GM12864 (cell line): ENCODE measurements around the gene SLC1A1.

Experiments used
- DNase-seq: peaks from one replicate; pipeline ENCODE4 v3.0.0-alpha.2; 2011; ENCODE audit warnings: low read depth
- H3K4me3 ChIP-seq: 2 replicates; pipeline ENCODE4 v1.5.1; 2011; ENCODE audit warnings: mild to moderate bottlenecking, low read depth, low read length, control low read depth
- CTCF ChIP-seq: IDR thresholded peaks from 2 replicates; pipeline ENCODE4 v1.5.1; 2011; ENCODE audit warnings: low read depth, mild to moderate bottlenecking, moderate library complexity, low read length, control low read depth, inconsistent platforms; ENCODE audit errors: missing control alignments

The SLC1A1 gene

GRCh38 chr9:4502444-4502843 is 12.2 kb downstream of the SLC1A1 start:
- H3K4me3 ChIP-seq = no peak overlapping the region
- no peak for TF ChIP-seq CTCF
- no peak for DNase-seq

- no peak overlapping the region for H3K4me3 ChIP-seq
- no peak for TF ChIP-seq CTCF
- DNase-seq = no peak
Measured at GRCh38 chr9:4503103-4503502, 12.8 kb downstream of the SLC1A1 start.

GRCh38 chr9:4504250-4504649 is 14.0 kb downstream of the SLC1A1 start:
- no peak for TF ChIP-seq CTCF
- no peak for DNase-seq
- no peak overlapping the region for H3K4me3 ChIP-seq

- H3K4me3 ChIP-seq = no peak overlapping the region
- TF ChIP-seq CTCF = no peak
- no peak for DNase-seq
Measured at GRCh38 chr9:4506490-4506889, 16.2 kb downstream of the SLC1A1 start.

- no peak overlapping the region for H3K4me3 ChIP-seq
- no peak for TF ChIP-seq CTCF
- no peak for DNase-seq
Measured at GRCh38 chr9:4507306-4508130, 17.2 kb downstream of the SLC1A1 start.

GRCh38 chr9:4508246-4508906 is 18.1 kb downstream of the SLC1A1 start:
- TF ChIP-seq CTCF = no peak
- DNase-seq = no peak
- no peak overlapping the region for H3K4me3 ChIP-seq
